Upper lobe of right lung (tissue), 1 donor: Measurements from ENCODE around the gene RARS2. TPM values are rescaled to one million over a fixed set of nuclear protein-coding genes. Genes with fewer than 3 reads are reported as not detected.
A peak's percentile ranks its signal among the peaks of the same experiment; 100 is the strongest.

Source experiments
- ATAC-seq: fragments of 200-7000 bp; cut with Tn5 transposase; one replicate; pipeline ENCODE4 v1.9.1; 2020; ENCODE audit warnings: mild to moderate bottlenecking, moderate library complexity
- DNase-seq: peaks from one replicate; pipeline ENCODE4 v3.0.0-alpha.2; 2020
- H3K27ac ChIP-seq: fragments of 200-600 bp; one replicate; pipeline ENCODE4 v1.8.0; 2022
- H3K27me3 ChIP-seq: fragments of 200-600 bp; one replicate; pipeline ENCODE4 v1.8.0; 2022; ENCODE audit warnings: mild to moderate bottlenecking
- H3K36me3 ChIP-seq: fragments of 200-600 bp; one replicate; pipeline ENCODE4 v1.8.0; 2022
- H3K4me1 ChIP-seq: fragments of 200-600 bp; one replicate; pipeline ENCODE4 v1.8.0; 2022
- H3K4me3 ChIP-seq: fragments of 200-600 bp; one replicate; pipeline ENCODE4 v1.8.0; 2022; ENCODE audit warnings: mild to moderate bottlenecking
- H3K9me3 ChIP-seq: fragments of 200-600 bp; one replicate; pipeline ENCODE4 v1.8.0; 2022
- intact Hi-C: fragments of 100-400 bp; cut with DNase I; formaldehyde crosslinking; loops from one replicate; pipeline ENCODE4 v1.11.0; 2022
- total RNA-seq: library from RNA; stranded (reverse); fragmentation: NEBNext Ultra II Directional; extraction: Animal tissue kit (Norgen Biotek cat#: 25700); gene quantifications from one replicate; pipeline ENCODE4 v1.2.1, GENCODE V29; 2021
- TF ChIP-seq, protein P1 (sequence below): fragments of 200-600 bp; IDR thresholded peaks from one replicate; pipeline ENCODE4 v1.8.0; 2022; ENCODE audit warnings: antibody characterized with exemption
- donor health status: DM: no; HTN: yes; CAD: no; lungs with severe emphysema.

The RARS2 gene
- total RNA-seq, 1 donor from 2014 or later, result 28.9 TPM

- Histone ChIP-seq H3K4me1 (no peaks in the 10 kb centered on the region), H3K27me3 (no peaks in the 10 kb centered on the region), H3K4me3 (no peak overlapping the region), H3K9me3 (no peaks in the 10 kb centered on the region), H3K27ac (no peak overlapping the region), H3K36me3 (peaks cover 52% of the 10 kb centered on the region)
- TF ChIP-seq, protein P1, sequence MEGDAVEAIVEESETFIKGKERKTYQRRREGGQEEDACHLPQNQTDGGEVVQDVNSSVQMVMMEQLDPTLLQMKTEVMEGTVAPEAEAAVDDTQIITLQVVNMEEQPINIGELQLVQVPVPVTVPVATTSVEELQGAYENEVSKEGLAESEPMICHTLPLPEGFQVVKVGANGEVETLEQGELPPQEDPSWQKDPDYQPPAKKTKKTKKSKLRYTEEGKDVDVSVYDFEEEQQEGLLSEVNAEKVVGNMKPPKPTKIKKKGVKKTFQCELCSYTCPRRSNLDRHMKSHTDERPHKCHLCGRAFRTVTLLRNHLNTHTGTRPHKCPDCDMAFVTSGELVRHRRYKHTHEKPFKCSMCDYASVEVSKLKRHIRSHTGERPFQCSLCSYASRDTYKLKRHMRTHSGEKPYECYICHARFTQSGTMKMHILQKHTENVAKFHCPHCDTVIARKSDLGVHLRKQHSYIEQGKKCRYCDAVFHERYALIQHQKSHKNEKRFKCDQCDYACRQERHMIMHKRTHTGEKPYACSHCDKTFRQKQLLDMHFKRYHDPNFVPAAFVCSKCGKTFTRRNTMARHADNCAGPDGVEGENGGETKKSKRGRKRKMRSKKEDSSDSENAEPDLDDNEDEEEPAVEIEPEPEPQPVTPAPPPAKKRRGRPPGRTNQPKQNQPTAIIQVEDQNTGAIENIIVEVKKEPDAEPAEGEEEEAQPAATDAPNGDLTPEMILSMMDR, result no peak
- ATAC-seq (no peak), DNase-seq (no peak)
- intact Hi-C loops, result no loop called here
Observed at GRCh38 chr6:87608802-87609201, 19.0 kb upstream of the RARS2 start.

DNA sequence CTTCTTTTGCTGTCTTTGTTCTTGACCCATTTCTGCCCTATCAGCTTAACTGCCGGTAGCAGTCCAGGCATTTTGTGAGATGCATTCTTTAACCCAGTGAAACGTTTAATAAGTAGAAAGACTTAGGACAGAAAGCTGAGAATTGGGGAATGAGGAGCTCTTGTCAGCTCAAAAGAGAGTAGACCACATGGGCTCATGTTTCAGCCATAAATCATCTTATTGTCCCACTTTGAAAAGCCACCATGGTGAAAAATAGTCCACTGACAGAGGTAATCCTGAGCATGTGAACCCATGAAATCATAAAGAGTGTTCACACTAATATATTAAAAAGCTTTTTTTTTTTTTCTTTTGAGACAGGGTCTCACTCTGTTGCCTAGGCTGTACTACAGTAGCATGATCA is 16.4 kb upstream of the RARS2 start:
- Histone ChIP-seq H3K4me3 (no peak overlapping the region), H3K27me3 (no peaks in the 10 kb centered on the region), H3K4me1 (no peaks in the 10 kb centered on the region), H3K36me3 (peaks cover 38% of the 10 kb centered on the region), H3K27ac (no peak overlapping the region), H3K9me3 (no peaks in the 10 kb centered on the region)
- ATAC-seq (no peak), DNase-seq (no peak)
- TF ChIP-seq, protein P1, result no peak
- intact Hi-C loops, result no loop called here

DNA sequence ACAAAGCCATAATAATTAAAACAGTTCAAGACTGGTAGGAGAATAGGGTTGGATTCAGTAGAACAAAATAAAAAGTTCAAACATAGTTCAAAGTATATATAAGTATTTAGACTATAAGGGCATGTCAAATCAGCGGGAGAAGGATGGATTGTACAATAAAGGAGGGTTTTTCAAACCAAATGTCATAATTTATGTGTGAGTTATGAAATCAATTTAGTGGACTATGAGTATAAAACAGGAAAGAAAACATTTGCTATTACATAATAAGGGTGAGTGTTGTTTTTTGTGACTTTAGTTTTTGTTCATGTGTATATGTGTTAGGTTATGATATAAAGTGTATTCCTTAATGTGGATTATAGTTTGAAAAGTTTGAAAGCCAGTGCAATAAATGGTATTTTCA is 10.8 kb upstream of the RARS2 start:
- Histone ChIP-seq H3K9me3 (no peaks in the 10 kb centered on the region), H3K36me3 (peaks cover 12% of the 10 kb centered on the region), H3K4me3 (no peak overlapping the region), H3K27me3 (no peaks in the 10 kb centered on the region), H3K27ac (no peak overlapping the region), H3K4me1 (no peaks in the 10 kb centered on the region)
- ATAC-seq (no peak), DNase-seq (no peak)
- TF ChIP-seq, protein P1, result no peak
- intact Hi-C loops, result no loop called here

DNA sequence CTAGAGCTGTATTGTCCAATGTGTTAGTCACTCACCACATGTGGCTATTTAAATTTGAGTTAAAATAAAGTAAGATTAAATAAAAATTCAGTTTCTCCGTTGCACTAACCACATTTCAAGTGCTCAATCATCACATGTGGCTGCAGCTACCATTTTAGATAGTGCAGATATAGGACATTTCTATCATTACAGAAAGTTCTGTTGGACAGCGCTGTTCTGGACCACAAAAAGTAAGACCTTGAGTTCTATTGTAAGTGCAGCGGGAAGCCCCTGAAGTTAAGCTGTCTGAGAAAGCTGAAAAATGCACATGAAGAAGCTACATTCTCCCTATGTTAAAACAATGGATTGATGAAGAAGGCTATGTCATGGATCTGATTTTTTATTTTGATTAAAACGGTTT is 1.2 kb upstream of the RARS2 start:
- Histone ChIP-seq H3K27me3 (no peaks in the 10 kb centered on the region), H3K4me1 (peaks cover 25% of the 10 kb centered on the region), H3K4me3 (peak overlapping the region; percentile 86), H3K9me3 (no peaks in the 10 kb centered on the region), H3K36me3 (peaks cover 10% of the 10 kb centered on the region), H3K27ac (no peak overlapping the region)
- intact Hi-C loops, result no loop called here
- no peak for ATAC-seq
- TF ChIP-seq, protein P1, result no peak
- DNase-seq, result no peak

DNA sequence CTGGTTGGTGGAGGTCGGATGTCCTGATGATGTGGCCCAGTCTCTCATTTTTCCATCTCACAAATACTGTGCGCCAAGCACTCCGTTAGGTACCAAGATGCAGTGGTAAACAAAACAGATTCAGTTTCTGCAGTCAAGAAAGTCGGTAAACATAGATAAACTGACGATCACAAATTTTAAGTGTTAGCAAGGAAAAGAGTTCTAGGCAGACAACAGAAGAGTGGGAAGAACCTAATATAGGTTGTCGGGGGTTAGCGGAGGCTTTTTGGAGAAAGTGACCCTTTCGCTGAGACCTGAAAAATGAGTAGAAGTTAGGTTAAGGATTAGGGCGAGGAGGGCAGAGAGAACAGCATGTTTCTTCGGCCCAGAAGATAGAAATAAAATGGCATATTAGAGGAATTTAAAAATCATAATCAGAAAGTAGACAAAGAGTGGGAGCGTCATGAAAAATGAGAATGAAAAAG is 662 bp upstream of the RARS2 start:
- peak overlapping the region; percentile 92 for H3K27ac ChIP-seq
- DNase-seq (no peak), ATAC-seq (no peak)
- no peaks in the 10 kb centered on the region for H3K9me3 ChIP-seq
- H3K4me1 ChIP-seq, result peaks cover 25% of the 10 kb centered on the region
- intact Hi-C loops, result no loop called here
- TF ChIP-seq, protein P1, result no peak
- no peaks in the 10 kb centered on the region for H3K27me3 ChIP-seq
- peak overlapping the region; percentile 86 for H3K4me3 ChIP-seq
- peaks cover 4% of the 10 kb centered on the region for H3K36me3 ChIP-seq
